Right atrium auricular region (tissue), 2 donors: ENCODE data around the gene SMTNL2. TPM values are rescaled to one million over a fixed set of nuclear protein-coding genes. Genes with fewer than 3 reads are reported as not detected.

Experiments
- DNase-seq: peaks from one replicate; pipeline ENCODE4 v3.0.0-alpha.2; 2019; ENCODE audit warnings: low spot score
- H3K27ac ChIP-seq, 2 donors: fragments of 200-600 bp; sonication (generic); 1 replicate in 1 of 2; 2 replicates in 1 of 2; pipeline ENCODE4 v1.5.1; 2016 to 2019
- H3K27me3 ChIP-seq, 2 donors: fragments of 200-600 bp; sonication (generic); one replicate each; pipeline versions ENCODE4 v1.5.1 to v1.6.0; 2017 to 2019
- H3K36me3 ChIP-seq: fragments of 200-600 bp; sonication (generic); one replicate; pipeline ENCODE4 v1.5.1; 2016
- H3K4me1 ChIP-seq, 2 donors: fragments of 200-600 bp; sonication (generic); one replicate each; pipeline versions ENCODE4 v1.5.1 to v1.6.0; 2017 to 2019
- H3K4me3 ChIP-seq, 2 donors: fragments of 200-600 bp; sonication (generic); 1 replicate in 1 of 2; 2 replicates in 1 of 2; pipeline ENCODE4 v1.5.1; 2017 to 2019; ENCODE audit warnings: mild to moderate bottlenecking in 1 of 2, moderate library complexity in 1 of 2
- H3K9me3 ChIP-seq, 2 donors: fragments of 200-600 bp; sonication (generic); one replicate each; pipeline ENCODE4 v1.5.1; 2019
- CTCF ChIP-seq, 2 donors: fragments of 200-600 bp; sonication (generic); IDR thresholded peaks; one replicate each; pipeline ENCODE4 v1.5.1; 2019; ENCODE audit warnings: antibody characterized with exemption in 2 of 2
- total RNA-seq, 2 donors: library from RNA; depleted of rRNA; stranded (reverse); fragments of >200 nt; gene quantifications; one replicate each; pipeline ENCODE4 v1.1.0, GENCODE V29; 2016

SMTNL2 gene
- total RNA-seq, 2 donors from 2014 or later = 21.1 to 41.6 TPM

DNA sequence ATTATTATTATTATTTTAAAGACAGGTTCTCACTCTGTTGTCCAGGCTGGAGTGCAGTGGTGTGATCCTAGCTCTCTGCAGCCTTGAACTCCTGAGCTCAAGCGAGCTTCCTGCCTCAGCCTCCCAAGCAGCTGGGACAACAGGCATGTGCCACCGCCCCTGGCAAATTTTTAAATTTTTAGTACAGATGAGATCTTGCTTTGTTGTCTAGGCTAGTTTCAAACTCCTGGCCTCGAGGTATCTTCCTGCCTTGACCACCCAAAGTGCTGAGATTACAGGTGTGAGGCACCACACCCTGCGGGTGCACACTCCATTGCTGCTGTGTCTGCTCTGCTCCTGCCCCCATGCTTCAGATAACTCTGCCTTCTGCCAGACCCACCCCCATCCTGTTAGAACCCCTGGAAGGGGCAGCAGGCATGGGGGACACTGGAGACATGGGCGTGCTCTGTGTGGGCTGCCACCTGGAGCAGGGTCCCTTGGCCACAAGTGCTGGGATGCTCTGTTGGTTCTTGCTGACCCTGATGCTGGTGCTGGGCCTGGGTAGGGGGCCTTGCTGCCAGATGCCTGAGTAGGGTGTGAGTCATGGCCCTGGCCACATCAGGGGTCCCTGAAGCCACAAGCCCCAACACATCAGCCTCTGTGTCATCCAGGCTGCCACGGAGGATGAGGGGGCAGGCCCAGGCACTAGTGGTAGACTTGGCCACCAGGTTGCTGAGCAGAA lies 26.5 kb upstream of the SMTNL2 start:
- Histone ChIP-seq H3K4me1 (peaks cover 0 to 22% of the 10 kb centered on the region in 2 donors), H3K36me3 (peaks cover 4% of the 10 kb centered on the region), H3K4me3 (no peak overlapping the region), H3K27me3 (no peaks in the 10 kb centered on the region), H3K9me3 (no peaks in the 10 kb centered on the region), H3K27ac (no peak overlapping the region)
- no peak for TF ChIP-seq CTCF (IDR thresholded peaks at IDR 0.05)
- DNase-seq = no peak

DNA sequence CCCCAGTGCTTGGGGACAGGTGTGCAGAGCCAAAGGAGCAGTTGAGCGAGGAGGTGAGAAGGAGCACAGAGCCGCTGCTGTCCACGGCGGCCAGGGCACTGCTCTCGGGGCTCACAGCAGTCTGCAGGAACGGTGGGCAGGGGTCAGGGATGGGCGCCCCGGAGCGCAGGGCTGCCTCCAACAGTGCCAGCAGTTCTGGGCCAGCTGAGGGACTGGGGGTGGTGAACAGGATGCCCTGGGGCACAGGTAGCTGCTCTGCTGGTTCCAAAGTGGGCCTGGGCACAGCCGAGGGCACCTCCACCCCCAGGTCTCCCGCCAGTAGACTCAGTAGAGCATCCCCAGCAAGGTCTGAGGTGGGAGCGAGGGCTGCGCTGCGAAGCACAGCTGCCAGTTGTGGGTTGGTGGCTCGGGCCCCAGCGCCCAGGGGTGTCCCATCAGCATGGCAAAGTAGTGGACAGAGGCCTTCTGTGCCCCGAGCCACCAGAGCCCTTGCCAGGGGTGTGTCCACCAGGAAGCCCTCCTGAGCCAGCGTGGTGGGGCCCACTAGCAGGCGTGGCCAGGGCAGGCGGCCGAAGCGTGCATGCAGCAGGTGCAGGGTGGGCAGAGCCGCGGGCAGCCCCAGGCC lies 25.9 kb upstream of the SMTNL2 start:
- Histone ChIP-seq H3K9me3 (no peaks in the 10 kb centered on the region), H3K36me3 (no peaks in the 10 kb centered on the region), H3K27me3 (no peaks in the 10 kb centered on the region), H3K27ac (no peak overlapping the region), H3K4me1 (peaks cover 0 to 22% of the 10 kb centered on the region in 2 donors), H3K4me3 (no peak overlapping the region)
- no peak for DNase-seq
- TF ChIP-seq CTCF (IDR thresholded peaks at IDR 0.05) = no peak

DNA sequence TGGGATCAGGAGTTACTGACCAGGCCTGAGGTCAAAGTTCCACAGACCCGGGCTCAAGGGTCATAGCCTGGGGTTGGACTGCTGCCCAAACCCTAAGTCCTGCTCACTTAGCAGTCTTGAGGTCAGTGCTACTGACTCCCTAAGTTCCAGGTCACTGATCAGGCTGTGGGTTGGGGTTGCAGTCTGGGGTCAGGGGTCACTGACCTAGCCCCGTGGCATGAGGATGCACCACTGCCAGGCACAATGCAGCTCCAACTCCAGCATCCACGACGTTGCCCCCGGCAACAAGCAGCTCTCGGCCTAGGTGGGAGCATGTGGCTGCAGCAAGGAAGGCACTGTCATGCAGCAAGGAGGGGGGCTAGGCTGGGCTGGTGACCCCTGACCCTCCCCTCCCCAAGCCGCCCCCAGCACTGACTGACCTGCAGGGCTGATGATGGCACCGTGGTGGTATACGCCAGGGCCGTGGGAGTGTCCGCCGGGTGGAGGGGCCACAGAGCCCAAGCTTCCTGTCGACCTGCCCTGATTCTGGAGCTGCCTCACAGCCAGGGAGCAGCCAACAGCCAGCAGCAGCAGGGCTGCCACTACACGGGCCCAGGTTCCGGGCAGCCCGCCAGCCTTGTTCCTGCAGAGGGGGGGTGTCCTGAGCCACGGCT lies 25.1 kb upstream of the SMTNL2 start:
- Histone ChIP-seq H3K9me3 (no peaks in the 10 kb centered on the region), H3K36me3 (no peaks in the 10 kb centered on the region), H3K27me3 (no peaks in the 10 kb centered on the region), H3K27ac (no peak overlapping the region), H3K4me3 (no peak overlapping the region), H3K4me1 (peaks cover 0 to 15% of the 10 kb centered on the region in 2 donors)
- no peak for TF ChIP-seq CTCF (IDR thresholded peaks at IDR 0.05)
- no peak for DNase-seq

- DNase-seq = no peak
- Histone ChIP-seq H3K4me3 (no peak overlapping the region), H3K9me3 (no peaks in the 10 kb centered on the region), H3K4me1 (peaks cover 0 to 8% of the 10 kb centered on the region in 2 donors), H3K36me3 (no peaks in the 10 kb centered on the region), H3K27me3 (no peaks in the 10 kb centered on the region), H3K27ac (no peak overlapping the region)
- no peak for TF ChIP-seq CTCF (IDR thresholded peaks at IDR 0.05)
These were observed 24.4 kb upstream of the SMTNL2 start for GRCh38 chr17:4559966-4560365.

DNA sequence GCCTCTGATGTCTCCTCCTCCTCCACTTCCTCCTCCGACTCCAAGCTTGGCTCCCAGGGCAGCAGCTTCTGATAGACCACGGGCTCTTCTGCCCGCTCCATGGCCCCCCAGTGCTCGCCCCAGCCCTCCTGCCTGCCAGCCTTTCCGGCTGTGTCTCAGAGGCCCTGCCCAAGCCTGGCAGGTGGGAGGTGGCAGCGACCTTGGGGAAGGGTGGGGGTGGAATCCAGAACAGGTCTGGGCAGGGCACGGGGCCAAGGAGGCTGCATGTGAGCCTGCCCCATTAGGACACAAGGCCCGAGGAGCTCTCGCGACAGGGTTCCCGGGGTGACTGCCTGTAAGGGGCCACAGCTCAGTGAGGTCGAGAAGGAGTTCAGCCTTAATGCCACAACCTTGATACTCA lies 23.9 kb upstream of the SMTNL2 start, which contains the start of gene GGT6:
GGT6 (minus strand) TSS at position 157 of the 400 bp plus-strand sequence; CDS start at position 101, 56 bp downstream.
- TF ChIP-seq CTCF (IDR thresholded peaks at IDR 0.05) = no peak
- H3K9me3 ChIP-seq = no peaks in the 10 kb centered on the region
- peaks cover 0 to 8% of the 10 kb centered on the region in 2 donors for H3K4me1 ChIP-seq
- no peak within 1 kb of the TSS for H3K27ac ChIP-seq
- H3K4me3 ChIP-seq = no peak within 1 kb of the TSS
- no peak for DNase-seq
- H3K36me3 ChIP-seq = no peaks in the 10 kb centered on the region
- H3K27me3 ChIP-seq = no peaks in the 10 kb centered on the region
